GM12878 (cell line): ENCODE data around the gene RPS6KA5. TPM values are rescaled to one million over a fixed set of nuclear protein-coding genes. Genes with fewer than 3 reads are reported as not detected.
A peak's percentile ranks its signal among the peaks of the same experiment; 100 is the strongest.

Experiments used
- ATAC-seq: fragments of 200-7000 bp; cut with Tn5 transposase; 3 replicates; pipeline ENCODE4 v1.9.1; 2020; ENCODE audit warnings: mild to moderate bottlenecking, moderate library complexity
- BruUV-seq: library from RNA; stranded (reverse); fragments of 400-500 nt; replicated peaks from 2 replicates; lab custom pipeline; 2021; lab: Mats Ljungman, UMichigan
- CTCF ChIA-PET: fragments of 300-600 bp; sonication (Branson Sonifier 250); formaldehyde crosslinking; extraction: SDS; loops from one replicate; lab custom pipeline; 2021; ENCODE audit warnings: inconsistent platforms; lab: Yijun Ruan, JAX
- POLR2A ChIA-PET: fragments of 350-600 bp; formaldehyde crosslinking; extraction: SDS; loops from one replicate; lab custom pipeline; 2021; ENCODE audit warnings: inconsistent platforms; lab: Charles Lee
- RAD21 ChIA-PET: fragments of 300-600 bp; sonication (Branson Sonifier 250); formaldehyde crosslinking; loops from one replicate; lab custom pipeline; 2023; ENCODE audit warnings: antibody characterized with exemption; ENCODE audit not compliant: unreplicated experiment; lab: Charles Lee
- SMC1A ChIA-PET: fragments of 300-600 bp; sonication (Branson Sonifier 250); formaldehyde crosslinking; loops from one replicate; lab custom pipeline; 2023; ENCODE audit not compliant: unreplicated experiment, uncharacterized antibody; lab: Charles Lee
- DNase-seq: peaks from one replicate; pipeline ENCODE4 v3.0.0-alpha.2; 2011; ENCODE audit warnings: low read depth, low spot score
- FAIRE-seq: peaks from 3 replicates; lab custom pipeline; 2011; peaks lifted over from hg19 to GRCh38; lab: Jason Lieb, UNC
- H2AFZ ChIP-seq: 2 replicates; pipeline ENCODE4 v1.6.0; 2011; ENCODE audit warnings: low read depth, low read length, control low read depth; ENCODE audit not compliant: control insufficient read depth
- H3K27ac ChIP-seq: 2 replicates; pipeline ENCODE4 v1.5.1; 2011; ENCODE audit warnings: control low read depth; ENCODE audit not compliant: control insufficient read depth, insufficient read depth
- H3K27me3 ChIP-seq, 2 experiments: replicated peaks in 1 of 2; 2 replicates each; pipeline versions ENCODE4 v1.6.0 to v1.6.1; 2011; ENCODE audit warnings: low read length in 1 of 2; ENCODE audit not compliant: control insufficient read depth in 2 of 2, insufficient read depth in 2 of 2
- H3K36me3 ChIP-seq, 2 experiments: 2 replicates each; pipeline ENCODE4 v1.5.1; 2011; ENCODE audit warnings: low read length in 1 of 2; ENCODE audit not compliant: control insufficient read depth in 2 of 2, insufficient read depth in 2 of 2
- H3K4me1 ChIP-seq: 2 replicates; pipeline ENCODE4 v1.6.1; 2011; ENCODE audit warnings: mild to moderate bottlenecking, low read length, moderate library complexity, mixed read lengths; ENCODE audit not compliant: control insufficient read depth, insufficient read depth
- H3K4me2 ChIP-seq: 2 replicates; pipeline ENCODE4 v1.6.0; 2011; ENCODE audit warnings: control low read depth; ENCODE audit not compliant: control insufficient read depth, insufficient read depth
- H3K4me3 ChIP-seq: fragments of 200-600 bp; sonication (generic); 2 replicates; pipeline ENCODE4 v1.5.1; 2016
- H3K79me2 ChIP-seq: 2 replicates; pipeline ENCODE4 v1.6.0; 2011; ENCODE audit warnings: low read length; ENCODE audit not compliant: control insufficient read depth, insufficient read depth
- H3K9ac ChIP-seq: 2 replicates; pipeline ENCODE4 v1.8.0; 2011; ENCODE audit warnings: low read length, control low read depth, mixed read lengths; ENCODE audit not compliant: control insufficient read depth, insufficient read depth
- H3K9me3 ChIP-seq: replicated peaks from 3 replicates; pipeline ENCODE4 v1.5.1; 2011; ENCODE audit warnings: mild to moderate bottlenecking, low read length; ENCODE audit not compliant: control insufficient read depth, insufficient read depth
- H4K20me1 ChIP-seq: 2 replicates; pipeline ENCODE4 v1.6.0; 2011; ENCODE audit not compliant: control insufficient read depth, insufficient read depth
- BCL3 ChIP-seq: IDR thresholded peaks from 2 replicates; pipeline ENCODE4 v1.6.1; 2011; ENCODE audit warnings: borderline replicate concordance, low read depth, mild to moderate bottlenecking, moderate library complexity, low read length; ENCODE audit not compliant: insufficient read depth, poor library complexity, severe bottlenecking
- USF2 ChIP-seq: IDR thresholded peaks from 2 replicates; pipeline ENCODE4 v1.6.1; 2011; ENCODE audit warnings: low read depth, low read length, improper control_type of control experiment, borderline replicate concordance
- WGBS: methylation state at CpG from one replicate; pipeline ENCODE4 v1.1.6; 2016; ENCODE audit warnings: low lambda C conversion rate; ENCODE audit not compliant: insufficient replicate concordance, insufficient coverage; ENCODE audit errors: missing lambda C conversion rate; 5-methylcytosine and 5-hydroxymethylcytosine counted together
- in situ Hi-C: fragments of 300-500 bp; cut with MboI; formaldehyde crosslinking; loops from 9 replicates; pipeline ENCODE4 v1.14.3; 2018; ENCODE audit warnings: mixed read lengths
- intact Hi-C: fragments of 100-400 bp; cut with micrococcal nuclease; formaldehyde crosslinking; loops from one replicate; pipeline ENCODE4 v1.14.2; 2022; ENCODE audit not compliant: unreplicated experiment
- polyA plus RNA-seq, 11 experiments: library from polyadenylated mRNA; depleted of rRNA in 4 of 11; unstranded in 6 of 11; stranded (reverse) in 5 of 11; fragments of >200 nt; fragmentation: Nextera tagmentation in 4 of 11; fragmentation: Illumina TruSeq in 1 of 11; extraction: Ambion mirVana in 4 of 11; extraction: Trizol in 1 of 11; gene quantifications; 1 replicate in 1 of 11; 2 replicates in 10 of 11; pipeline versions ENCODE4 v1.2.1 to v1.2.3, GENCODE V29; 2011 to 2016; ENCODE audit warnings: inconsistent platforms in 2 of 11, missing spikeins in 2 of 11, low read depth in 1 of 11
- total RNA-seq, 4 experiments: library from RNA; depleted of rRNA in 3 of 4; stranded (reverse); fragments of >200 nt in 3 of 4; fragmentation: Illumina TruSeq in 1 of 4; extraction: Trizol in 1 of 4; gene quantifications; 2 replicates each; pipeline versions ENCODE4 v1.2.1 to v1.2.3, GENCODE V29; 2013 to 2021

RPS6KA5 gene
- total and polyA plus RNA-seq, 10 of the 15 experiments (the other 5 are each of a cell fraction or from before 2014, with no cell fraction given): 1.4 to 7.0 (median 3.7) TPM

GRCh38 chr14:91038439-91038838, 22.0 kb downstream of the RPS6KA5 start:
- Histone ChIP-seq H3K4me3 (no peak overlapping the region), H3K27me3 (no peaks in the 10 kb centered on the region), H3K9ac (no peak overlapping the region), H3K36me3 (no peaks in the 10 kb centered on the region), H3K4me1 (peaks cover 13% of the 10 kb centered on the region), H3K4me2 (no peak overlapping the region), H3K27ac (no peak overlapping the region), H3K79me2 (no peaks in the 10 kb centered on the region), H2AFZ (no peak overlapping the region), H3K9me3 (no peaks in the 10 kb centered on the region), H4K20me1 (no peaks in the 10 kb centered on the region)
- intact Hi-C loops (no loop called here), in situ Hi-C loops (no loop called here)
- no TSS peak for BruUV-seq
- RAD21 ChIA-PET: interaction anchor here (0.8 kb wide), 1 partner anchor 76 kb away, joined by 3 read pairs; no protein-coding TSS in a partner anchor
- WGBS: 100% methylated on average over 1 of the region's 1 CpG
- TF ChIP-seq USF2 (no peak), BCL3 (peak; percentile 88)
- CTCF ChIA-PET: interaction anchor here (0.7 to 1.5 kb wide), 2 partner anchors 9 to 131 kb away, joined by 5 to 7 read pairs; no protein-coding TSS in a partner anchor
- DNase-seq: no peak
- no peak for FAIRE-seq
- POLR2A ChIA-PET: interaction anchor here (0.8 to 0.9 kb wide), 2 partner anchors 12 to 13 kb away, joined by 3 read pairs; no protein-coding TSS in a partner anchor
- SMC1A ChIA-PET: interaction anchor here (0.9 to 1.9 kb wide), 3 partner anchors 10 to 28 kb away, joined by 3 to 9 read pairs (median 3); no protein-coding TSS in a partner anchor
- no peak for ATAC-seq
